K562 (cell line): ENCODE results near the gene SUFU. TPM values are rescaled to one million over a fixed set of nuclear protein-coding genes. Genes with fewer than 3 reads are reported as not detected.

Experiments
- DNMT1 ChIP-seq: fragments of 450-650 bp; IDR thresholded peaks from 2 replicates; pipeline ENCODE4 v1.6.1; 2016; ENCODE audit warnings: antibody characterized with exemption, mild to moderate bottlenecking
- E2F8 ChIP-seq: fragments of 450-650 bp; IDR thresholded peaks from 2 replicates; pipeline ENCODE4 v1.7.1; 2018; ENCODE audit warnings: mild to moderate bottlenecking, low read depth; ENCODE audit not compliant: partially characterized antibody
- ELF1 ChIP-seq: fragments of 200-800 bp; sonication (Bioruptor generic); IDR thresholded peaks from 2 replicates; pipeline ENCODE4 v1.6.1; 2016; ENCODE audit warnings: missing genetic modification characterization, missing compliant biosample characterization
- FOXA3 ChIP-seq, 2 experiments: fragments of 450-650 bp in 1 of 2; sonication (generic) in 1 of 2; formaldehyde crosslinking; IDR thresholded peaks in 1 of 2; conservative IDR thresholded peaks in 1 of 2; 2 replicates each; pipeline versions ENCODE4 v1.4.0 to v1.8.0; 2020 to 2022; ENCODE audit warnings: mild to moderate bottlenecking in 2 of 2, missing genetic modification reagents in 1 of 2
- FUS ChIP-seq: fragments of 200-400 bp; formaldehyde crosslinking; optimal IDR thresholded peaks from 2 replicates; pipeline ENCODE3; 2017; ENCODE audit warnings: low read depth, low read length
- GATAD2B ChIP-seq: fragments of 450-650 bp; IDR thresholded peaks from 2 replicates; pipeline ENCODE4 v1.6.1; 2017; ENCODE audit warnings: mild to moderate bottlenecking, borderline replicate concordance
- LEF1 ChIP-seq: fragments of 450-650 bp; IDR thresholded peaks from 2 replicates; pipeline ENCODE4 v1.6.1; 2016; ENCODE audit warnings: mild to moderate bottlenecking
- MAZ ChIP-seq, 2 experiments: fragments of 450-650 bp in 1 of 2; sonication (generic) in 1 of 2; formaldehyde crosslinking; IDR thresholded peaks in 1 of 2; conservative IDR thresholded peaks in 1 of 2; 2 replicates each; pipeline versions ENCODE4 v1.4.0 to v1.5.0; 2020; ENCODE audit warnings: mild to moderate bottlenecking in 1 of 2, missing genetic modification reagents in 1 of 2
- MYNN ChIP-seq, 2 experiments: sonication (generic); formaldehyde crosslinking in 1 of 2; IDR thresholded peaks; 2 replicates each; pipeline versions ENCODE4 v1.5.0 to v1.6.1; 2016 to 2020; ENCODE audit warnings: antibody characterized with exemption in 1 of 2, missing genetic modification reagents in 1 of 2
- POLR2A ChIP-seq: fragments of 450-650 bp; conservative IDR thresholded peaks from 2 replicates; pipeline ENCODE4 v1.6.1; 2016
- RBM25 ChIP-seq: fragments of 200-400 bp; formaldehyde crosslinking; IDR thresholded peaks from 2 replicates; pipeline ENCODE4 v1.6.1; 2018; ENCODE audit warnings: low read length, low read depth, moderate library complexity; ENCODE audit not compliant: severe bottlenecking
- SMARCC2 ChIP-seq: fragments of 450-650 bp; IDR thresholded peaks from 2 replicates; pipeline ENCODE4 v1.6.1; 2017; ENCODE audit warnings: antibody characterized with exemption, moderate library complexity, mild to moderate bottlenecking, low read depth
- STAT6 ChIP-seq: sonication (generic); formaldehyde crosslinking; IDR thresholded peaks from 2 replicates; pipeline ENCODE4 v1.8.1; 2023; ENCODE audit warnings: mild to moderate bottlenecking, missing genetic modification reagents
- XRCC3 ChIP-seq: fragments of 450-650 bp; IDR thresholded peaks from 2 replicates; pipeline ENCODE4 v1.6.1; 2017; ENCODE audit warnings: mild to moderate bottlenecking, moderate library complexity
- ZNF140 ChIP-seq: fragments of 250-450 bp; sonication (Bioruptor Pico); IDR thresholded peaks from 2 replicates; pipeline ENCODE4 v1.8.0; 2021; ENCODE audit warnings: moderate library complexity, mild to moderate bottlenecking, inconsistent platforms
- polyA plus RNA-seq, 8 experiments: library from polyadenylated mRNA; depleted of rRNA in 4 of 8; stranded (reverse) in 5 of 8; unstranded in 3 of 8; fragments of >200 nt; fragmentation: Nextera tagmentation in 2 of 8; fragmentation: Illumina TruSeq in 1 of 8; extraction: Ambion mirVana in 2 of 8; extraction: Trizol in 1 of 8; gene quantifications; 2 replicates each; pipeline versions ENCODE4 v1.2.1 to v1.2.3, GENCODE V29; 2011 to 2014; ENCODE audit warnings: inconsistent platforms in 1 of 8, missing spikeins in 1 of 8
- total RNA-seq, 7 experiments: library from RNA; depleted of rRNA in 6 of 7; stranded (reverse); fragments of >200 nt in 6 of 7; fragmentation: Illumina TruSeq in 2 of 7; extraction: Trizol in 2 of 7; gene quantifications; 2 replicates each; pipeline versions ENCODE4 v1.2.1 to v1.2.3, GENCODE V29; 2011 to 2021; ENCODE audit warnings: low replicate concordance in 1 of 7
- TF ChIP-seq, protein P1 (sequence below): fragments of 250-450 bp; sonication (Bioruptor Pico); IDR thresholded peaks from 2 replicates; pipeline ENCODE4 v1.9.0; 2021; ENCODE audit warnings: mild to moderate bottlenecking, inconsistent platforms
- TF ChIP-seq, protein P2 (sequence below): fragments of 450-650 bp; formaldehyde crosslinking; IDR thresholded peaks from 2 replicates; pipeline ENCODE4 v1.4.0; 2020; ENCODE audit warnings: mild to moderate bottlenecking, mixed read lengths

The SUFU gene
- total and polyA plus RNA-seq, 9 of the 15 experiments (the other 6 are each of a cell fraction or from before 2014, with no cell fraction given): 0.59 to 6.3 (median 0.82) TPM

DNA sequence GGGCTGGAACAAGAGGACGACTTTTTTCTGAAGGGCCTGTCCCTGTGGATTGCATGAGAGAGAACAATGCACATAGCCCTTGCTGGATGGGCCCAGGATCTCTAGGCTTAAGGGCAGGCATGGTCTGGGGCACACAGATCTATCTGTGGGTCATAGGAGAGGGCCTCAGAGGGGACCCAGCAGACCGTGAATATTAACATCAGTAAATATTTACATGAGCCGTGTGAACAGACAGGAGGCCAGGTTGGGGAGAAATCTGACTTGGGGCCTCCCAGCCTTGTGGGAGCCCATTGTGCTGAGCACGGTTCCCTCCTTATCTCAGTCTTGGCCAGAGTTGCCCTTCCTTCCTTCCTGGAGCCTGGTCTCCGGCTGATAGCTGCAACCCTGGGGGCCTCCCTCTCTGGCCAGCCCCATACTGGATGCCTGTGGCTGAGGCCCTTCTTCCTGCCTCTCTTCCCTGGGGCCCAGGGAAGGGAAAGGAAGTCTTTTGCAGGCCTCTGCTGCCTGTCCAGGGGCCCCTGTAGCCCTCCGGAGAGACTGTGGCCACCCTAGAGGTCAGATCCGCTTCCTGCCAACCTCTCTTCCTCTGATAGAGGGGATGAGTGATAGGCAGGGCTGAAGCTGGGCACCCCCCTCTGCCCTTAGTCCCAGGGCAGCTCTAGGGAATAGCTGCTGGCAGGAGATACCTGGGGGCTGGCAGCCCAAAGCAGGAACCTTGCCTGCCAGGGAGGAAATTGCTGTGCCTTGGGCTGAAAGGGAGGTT, 96.0 kb downstream of the SUFU start (continued):
- TF ChIP-seq FUS (no peak), ZNF140 (CRISPR knock-in tag) (no peak), MAZ (CRISPR knock-in tag; conservative IDR thresholded peaks at IDR 0.05 in 1 of 2, IDR thresholded peaks at IDR 0.05 in 1 of 2) (peak; percentile 65 to 79; a peak in 3 of 4 replicates), E2F8 (no peak), DNMT1 (no peak), SMARCC2 (no peak), POLR2A (peak; percentile 51; the same call in 1 of the 2 replicates), XRCC3 (no peak), LEF1 (0 out of 2 replicates have a peak, but pooled peaks have one; percentile 80), GATAD2B (no peak), FOXA3 (CRISPR knock-in tag; conservative IDR thresholded peaks at IDR 0.05 in 1 of 2, IDR thresholded peaks at IDR 0.05 in 1 of 2) (peak in 1 of 2 experiments; percentile 55; a peak in 2 of 4 replicates), RBM25 (no peak), MYNN (IDR thresholded peaks at IDR 0.05) (no peak), MYNN (CRISPR knock-in tag; IDR thresholded peaks at IDR 0.05) (no peak), ELF1 (tag) (no peak), STAT6 (CRISPR knock-in tag) (no peak)
- TF ChIP-seq, protein P1, sequence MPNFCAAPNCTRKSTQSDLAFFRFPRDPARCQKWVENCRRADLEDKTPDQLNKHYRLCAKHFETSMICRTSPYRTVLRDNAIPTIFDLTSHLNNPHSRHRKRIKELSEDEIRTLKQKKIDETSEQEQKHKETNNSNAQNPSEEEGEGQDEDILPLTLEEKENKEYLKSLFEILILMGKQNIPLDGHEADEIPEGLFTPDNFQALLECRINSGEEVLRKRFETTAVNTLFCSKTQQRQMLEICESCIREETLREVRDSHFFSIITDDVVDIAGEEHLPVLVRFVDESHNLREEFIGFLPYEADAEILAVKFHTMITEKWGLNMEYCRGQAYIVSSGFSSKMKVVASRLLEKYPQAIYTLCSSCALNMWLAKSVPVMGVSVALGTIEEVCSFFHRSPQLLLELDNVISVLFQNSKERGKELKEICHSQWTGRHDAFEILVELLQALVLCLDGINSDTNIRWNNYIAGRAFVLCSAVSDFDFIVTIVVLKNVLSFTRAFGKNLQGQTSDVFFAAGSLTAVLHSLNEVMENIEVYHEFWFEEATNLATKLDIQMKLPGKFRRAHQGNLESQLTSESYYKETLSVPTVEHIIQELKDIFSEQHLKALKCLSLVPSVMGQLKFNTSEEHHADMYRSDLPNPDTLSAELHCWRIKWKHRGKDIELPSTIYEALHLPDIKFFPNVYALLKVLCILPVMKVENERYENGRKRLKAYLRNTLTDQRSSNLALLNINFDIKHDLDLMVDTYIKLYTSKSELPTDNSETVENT (CRISPR knock-in tag): no peak
- TF ChIP-seq, protein P2, sequence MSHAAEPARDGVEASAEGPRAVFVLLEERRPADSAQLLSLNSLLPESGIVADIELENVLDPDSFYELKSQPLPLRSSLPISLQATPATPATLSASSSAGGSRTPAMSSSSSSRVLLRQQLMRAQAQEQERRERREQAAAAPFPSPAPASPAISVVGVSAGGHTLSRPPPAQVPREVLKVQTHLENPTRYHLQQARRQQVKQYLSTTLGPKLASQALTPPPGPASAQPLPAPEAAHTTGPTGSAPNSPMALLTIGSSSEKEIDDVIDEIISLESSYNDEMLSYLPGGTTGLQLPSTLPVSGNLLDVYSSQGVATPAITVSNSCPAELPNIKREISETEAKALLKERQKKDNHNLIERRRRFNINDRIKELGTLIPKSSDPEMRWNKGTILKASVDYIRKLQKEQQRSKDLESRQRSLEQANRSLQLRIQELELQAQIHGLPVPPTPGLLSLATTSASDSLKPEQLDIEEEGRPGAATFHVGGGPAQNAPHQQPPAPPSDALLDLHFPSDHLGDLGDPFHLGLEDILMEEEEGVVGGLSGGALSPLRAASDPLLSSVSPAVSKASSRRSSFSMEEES: no peak
